Renal cortex interstitium (tissue), 11 donors: Measurements from ENCODE around the gene GPN3. TPM values are rescaled to one million over a fixed set of nuclear protein-coding genes. Genes with fewer than 3 reads are reported as not detected.

Experiments used
- DNase-seq, 11 donors: peaks; one replicate each; pipeline ENCODE4 v3.0.0-alpha.2; 2013; ENCODE audit warnings: low read depth in 9 of 11, low spot score in 4 of 11; ENCODE audit errors: extremely low read depth in 1 of 11
- polyA plus RNA-seq, 3 donors: library from polyadenylated mRNA; unstranded; fragments of 120-200 nt; gene quantifications; one replicate each; pipeline ENCODE4 v1.2.1, GENCODE V29; 2013; ENCODE audit not compliant: insufficient read length in 3 of 3

Gene GPN3
- polyA plus RNA-seq, 3 donors: 31.6 to 37.3 (median 33.1) TPM

- DNase-seq: peak; percentile 78 to 89 (median 86)
These were observed 64.7 kb downstream of the GPN3 start, which contains the start of gene ANAPC7 for GRCh38 chr12:110403146-110403975. ANAPC7 (minus strand) TSS chr12:110403708; CDS start chr12:110403627, 81 bp downstream.

Other genes with a start within 250 kb of the GPN3 start
- gene ATP2A2, start 187.0 kb downstream of the GPN3 start, polyA plus RNA-seq: 100 to 1,000 TPM; 157 to 168 (median 162) TPM
- 10 to 100 TPM; 70.2 to 90.3 (median 75.2) TPM for gene ANAPC7, start 64.5 kb downstream of the GPN3 start, polyA plus RNA-seq
- gene ARPC3, start 17.9 kb downstream of the GPN3 start, polyA plus RNA-seq: 100 to 1,000 TPM; 241 to 266 (median 248) TPM
- gene FAM216A, start 588 bp upstream of the GPN3 start, polyA plus RNA-seq: 10 to 100 TPM; 16.3 to 18.1 (median 17.1) TPM
- 100 to 1,000 TPM; 133 to 152 (median 142) TPM for gene VPS29, start 33.9 kb upstream of the GPN3 start, polyA plus RNA-seq
- 1 to 10 TPM in 2 of 3 donors, under 1 TPM in 1; 0.92 to 1.3 (median 1.2) TPM for gene RAD9B, start 34.1 kb upstream of the GPN3 start, polyA plus RNA-seq
- gene PPTC7, start 115.1 kb upstream of the GPN3 start, polyA plus RNA-seq: 10 to 100 TPM; 19.0 to 22.7 (median 21.0) TPM
- 100 to 1,000 TPM in 1 of 3 donors, 10 to 100 TPM in 2; 77.2 to 105 (median 93.8) TPM for gene TCTN1, start 145.9 kb upstream of the GPN3 start, polyA plus RNA-seq
- gene HVCN1, start 220.9 kb upstream of the GPN3 start, polyA plus RNA-seq: 10 to 100 TPM in 1 of 3 donors, 1 to 10 TPM in 2; 8.9 to 11.0 (median 9.8) TPM